HL-60 (cell line): Measurements from ENCODE around the gene SLC37A2.

ENCODE experiments used
- DNase-seq, 2 experiments: peaks; one replicate each; pipeline ENCODE4 v3.0.0-alpha.2; 2010 to 2020; ENCODE audit warnings: low read depth in 1 of 2, low spot score in 1 of 2
- H3K27ac ChIP-seq: fragments of 250-450 bp; sonication (Bioruptor Pico); replicated peaks from 2 replicates; pipeline ENCODE4 v1.5.1; 2020; ENCODE audit warnings: mild to moderate bottlenecking, moderate library complexity
- H3K27me3 ChIP-seq: fragments of 250-450 bp; sonication (Bioruptor Pico); 2 replicates; pipeline ENCODE4 v1.5.1; 2021; ENCODE audit warnings: mild to moderate bottlenecking, moderate library complexity; ENCODE audit not compliant: insufficient read depth, poor library complexity, severe bottlenecking
- H3K4me3 ChIP-seq: replicated peaks from 2 replicates; pipeline ENCODE4 v1.5.1; 2011; ENCODE audit warnings: mild to moderate bottlenecking, control low read depth, low read length; ENCODE audit not compliant: insufficient read depth
- CTCF ChIP-seq: IDR thresholded peaks from one replicate; pipeline ENCODE4 v1.5.1; 2011; ENCODE audit warnings: low read length, control low read depth, inconsistent platforms; ENCODE audit not compliant: insufficient read depth
- GABPA ChIP-seq: IDR thresholded peaks from 2 replicates; pipeline ENCODE4 v1.6.1; 2012; ENCODE audit warnings: low read depth
- POLR2AphosphoS5 ChIP-seq: IDR thresholded peaks from 2 replicates; pipeline ENCODE4 v1.6.1; 2012; ENCODE audit warnings: low read depth
- REST ChIP-seq: IDR thresholded peaks from 2 replicates; pipeline ENCODE4 v1.6.1; 2012; ENCODE audit warnings: low read depth; ENCODE audit not compliant: insufficient replicate concordance
- SPI1 ChIP-seq: IDR thresholded peaks from 2 replicates; pipeline ENCODE4 v1.6.1; 2012; ENCODE audit warnings: low read depth, mild to moderate bottlenecking, borderline replicate concordance

Gene SLC37A2

DNA sequence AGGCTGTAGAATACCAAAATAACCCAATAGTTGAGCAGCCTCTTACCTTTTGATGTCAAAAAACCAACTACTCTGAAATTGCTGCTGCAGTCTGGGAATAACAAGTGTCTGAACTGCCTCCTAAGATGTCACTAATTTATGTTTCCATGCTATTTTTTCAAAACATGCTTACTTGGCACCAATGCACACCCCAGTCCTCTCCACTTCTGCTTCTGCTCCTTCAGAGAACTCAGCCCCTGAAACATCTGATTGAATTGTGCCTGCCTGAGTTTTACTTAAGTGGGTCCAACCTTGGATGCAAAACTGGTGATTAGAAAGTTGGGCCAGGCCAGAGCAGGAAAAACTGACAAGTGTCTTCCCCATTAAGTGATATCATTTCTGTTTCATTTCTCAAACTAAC is 72.9 kb downstream of the SLC37A2 start:
- no peak for DNase-seq
- no peak overlapping the region for H3K4me3 ChIP-seq
- no peak overlapping the region for H3K27ac ChIP-seq
- H3K27me3 ChIP-seq, result no peaks in the 10 kb centered on the region
- TF ChIP-seq REST, result no peak
- TF ChIP-seq GABPA, result no peak
- TF ChIP-seq CTCF, result no peak
- TF ChIP-seq POLR2AphosphoS5, result no peak
- no peak for TF ChIP-seq SPI1

- no peak for DNase-seq
- H3K27me3 ChIP-seq, result no peaks in the 10 kb centered on the region
- no peak overlapping the region for H3K27ac ChIP-seq
- no peak overlapping the region for H3K4me3 ChIP-seq
- no peak for TF ChIP-seq SPI1
- TF ChIP-seq POLR2AphosphoS5, result no peak
- TF ChIP-seq GABPA, result no peak
- no peak for TF ChIP-seq REST
- TF ChIP-seq CTCF, result no peak
These were observed 75.9 kb downstream of the SLC37A2 start for GRCh38 chr11:125138966-125139365.

DNA sequence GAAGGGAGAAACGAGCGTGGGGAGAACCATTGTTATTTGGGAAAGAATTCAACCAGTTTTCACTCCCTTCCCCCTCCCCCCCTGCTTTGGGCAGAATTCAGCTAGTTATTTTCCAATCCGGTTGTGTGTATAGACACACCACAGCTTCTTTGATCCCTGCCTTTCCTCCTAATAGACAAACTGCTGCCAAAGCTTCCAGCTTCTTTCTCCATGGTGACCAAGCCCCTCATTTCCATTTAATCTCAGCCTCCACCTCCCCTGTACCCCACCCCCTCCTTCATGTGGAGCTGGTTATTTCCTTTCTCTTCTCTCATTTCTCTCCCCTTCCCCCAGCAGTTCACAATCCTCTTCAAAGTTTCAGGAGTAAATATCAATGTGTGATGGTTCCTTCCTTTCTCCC is 76.7 kb downstream of the SLC37A2 start:
- Histone ChIP-seq H3K27ac (no peak overlapping the region), H3K27me3 (no peaks in the 10 kb centered on the region), H3K4me3 (no peak overlapping the region)
- no peak for DNase-seq
- TF ChIP-seq SPI1 (no peak), CTCF (no peak), GABPA (no peak), POLR2AphosphoS5 (no peak)
